HG03520 (cell line): ENCODE results near the gene RHNO1.

Experiments used
- ATAC-seq: cut with Tn5 transposase; IDR thresholded peaks from one replicate; pipeline ENCODE4 v1.9.1; 2021; ENCODE audit warnings: mild to moderate bottlenecking, moderate library complexity; ENCODE audit not compliant: unreplicated experiment

Gene RHNO1

GRCh38 chr12:2900642-2901041 lies 23.6 kb downstream of the RHNO1 start:
- ATAC-seq = no peak

- no peak for ATAC-seq
These were observed 25.4 kb downstream of the RHNO1 start for GRCh38 chr12:2902272-2902880.

- ATAC-seq = no peak
These were observed 27.2 kb downstream of the RHNO1 start for GRCh38 chr12:2904260-2904659.

- ATAC-seq = no peak
These were observed 35.2 kb downstream of the RHNO1 start for GRCh38 chr12:2912216-2912575.

GRCh38 chr12:2919249-2919648 lies 42.2 kb downstream of the RHNO1 start:
- ATAC-seq = no peak

- no peak for ATAC-seq
These were observed 45.3 kb downstream of the RHNO1 start for GRCh38 chr12:2922329-2922728.

GRCh38 chr12:2923057-2923456 lies 46.0 kb downstream of the RHNO1 start:
- ATAC-seq = no peak

- no peak for ATAC-seq
These were observed 47.0 kb downstream of the RHNO1 start for GRCh38 chr12:2924019-2924418.

- no peak for ATAC-seq
These were observed 48.4 kb downstream of the RHNO1 start for GRCh38 chr12:2925322-2925995.

GRCh38 chr12:2930865-2931264 lies 53.8 kb downstream of the RHNO1 start:
- ATAC-seq = no peak

- no peak for ATAC-seq
These were observed 56.6 kb downstream of the RHNO1 start for GRCh38 chr12:2933586-2933985.

- ATAC-seq = no peak
These were observed 57.3 kb downstream of the RHNO1 start for GRCh38 chr12:2934371-2934770.

- ATAC-seq = no peak
These were observed 59.3 kb downstream of the RHNO1 start for GRCh38 chr12:2936301-2936700.

- no peak for ATAC-seq
These were observed 60.5 kb downstream of the RHNO1 start for GRCh38 chr12:2937500-2937899.
